B cell (primary cell): ENCODE data around the gene TSSC4.
A peak's percentile ranks its signal among the peaks of the same experiment; 100 is the strongest.

Experiments used
- EZH2 ChIP-seq: IDR thresholded peaks from 2 replicates; pipeline ENCODE4 v1.6.1; 2012; ENCODE audit warnings: borderline replicate concordance, low read depth, mild to moderate bottlenecking, moderate library complexity, low read length; ENCODE audit not compliant: insufficient read depth, poor library complexity, severe bottlenecking
- TF ChIP-seq, protein P1 (sequence below): fragments of 200-600 bp; IDR thresholded peaks from one replicate; pipeline ENCODE4 v1.8.0; 2022; ENCODE audit warnings: antibody characterized with exemption, mild to moderate bottlenecking

DNA sequence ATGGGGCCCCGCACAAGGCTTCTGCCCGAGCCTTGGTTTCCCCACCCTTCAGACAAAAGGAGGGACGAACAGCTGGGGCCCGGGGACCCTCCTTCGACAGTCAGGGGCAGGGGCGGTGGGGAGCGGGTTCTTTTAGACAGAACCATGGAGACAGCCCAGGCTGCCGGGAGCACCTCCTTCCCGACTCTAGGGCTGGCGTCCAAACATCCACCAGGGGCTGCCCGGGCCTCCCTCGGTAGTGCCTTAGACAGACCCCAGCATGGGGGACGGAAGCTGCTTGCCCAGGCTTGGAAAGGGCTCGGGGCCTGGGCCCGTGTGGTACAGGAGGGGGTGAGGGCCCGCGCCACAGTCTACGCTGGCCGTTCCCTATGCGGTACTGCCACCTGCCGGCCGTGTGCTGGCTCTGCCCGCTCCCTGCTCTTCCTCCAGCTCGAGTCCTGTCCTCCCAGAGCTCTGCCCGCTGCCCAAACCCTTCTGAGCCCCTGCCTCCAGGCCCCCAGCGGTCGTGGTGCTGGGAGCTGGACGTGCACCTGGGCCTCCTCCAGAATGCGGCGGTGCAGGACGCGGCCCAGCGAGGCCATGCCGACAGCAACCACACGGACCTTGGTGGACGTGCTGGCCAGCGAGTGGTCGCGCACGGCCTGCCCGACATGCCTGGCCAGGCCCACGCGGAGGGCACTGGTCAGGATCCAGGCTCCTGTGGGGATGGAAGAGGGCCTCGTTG, 20.1 kb downstream of the TSSC4 start:
- TF ChIP-seq, protein P1, sequence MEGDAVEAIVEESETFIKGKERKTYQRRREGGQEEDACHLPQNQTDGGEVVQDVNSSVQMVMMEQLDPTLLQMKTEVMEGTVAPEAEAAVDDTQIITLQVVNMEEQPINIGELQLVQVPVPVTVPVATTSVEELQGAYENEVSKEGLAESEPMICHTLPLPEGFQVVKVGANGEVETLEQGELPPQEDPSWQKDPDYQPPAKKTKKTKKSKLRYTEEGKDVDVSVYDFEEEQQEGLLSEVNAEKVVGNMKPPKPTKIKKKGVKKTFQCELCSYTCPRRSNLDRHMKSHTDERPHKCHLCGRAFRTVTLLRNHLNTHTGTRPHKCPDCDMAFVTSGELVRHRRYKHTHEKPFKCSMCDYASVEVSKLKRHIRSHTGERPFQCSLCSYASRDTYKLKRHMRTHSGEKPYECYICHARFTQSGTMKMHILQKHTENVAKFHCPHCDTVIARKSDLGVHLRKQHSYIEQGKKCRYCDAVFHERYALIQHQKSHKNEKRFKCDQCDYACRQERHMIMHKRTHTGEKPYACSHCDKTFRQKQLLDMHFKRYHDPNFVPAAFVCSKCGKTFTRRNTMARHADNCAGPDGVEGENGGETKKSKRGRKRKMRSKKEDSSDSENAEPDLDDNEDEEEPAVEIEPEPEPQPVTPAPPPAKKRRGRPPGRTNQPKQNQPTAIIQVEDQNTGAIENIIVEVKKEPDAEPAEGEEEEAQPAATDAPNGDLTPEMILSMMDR, result peak; percentile 83
- TF ChIP-seq EZH2, result no peak
